HPDE6-E6E7 (cell line): ENCODE data around the gene CLECL1.
"Not testable (repeated sequence)": the region's sequence is repeated elsewhere in the genome, so short reads cannot be mapped to it uniquely, and the experiment has no call there.

Source experiments
- DNase-seq: peaks from one replicate; pipeline ENCODE4 v3.0.0; 2011; ENCODE audit warnings: missing footprints; ENCODE audit errors: extremely low spot score

Gene CLECL1

GRCh38 chr12:9751204-9752144 lies 18.6 kb upstream of the CLECL1 start:
- DNase-seq = peak; percentile 34

GRCh38 chr12:9750276-9751203 lies 17.6 kb upstream of the CLECL1 start:
- DNase-seq = peak; percentile 63

GRCh38 chr12:9749640-9750039 lies 16.7 kb upstream of the CLECL1 start:
- DNase-seq = no peak

- DNase-seq = no peak
These were observed 12.3 kb upstream of the CLECL1 start for GRCh38 chr12:9745199-9745598.

GRCh38 chr12:9742661-9743060 lies 9.8 kb upstream of the CLECL1 start:
- DNase-seq = no peak

- DNase-seq = no peak
These were observed 8.8 kb upstream of the CLECL1 start for GRCh38 chr12:9741726-9742125.

- no peak for DNase-seq
These were observed 7.3 kb upstream of the CLECL1 start for GRCh38 chr12:9740106-9740750.

- DNase-seq = not testable (repeated sequence)
These were observed 6.7 kb upstream of the CLECL1 start for GRCh38 chr12:9739404-9740105.

GRCh38 chr12:9738905-9739304 lies 6.0 kb upstream of the CLECL1 start:
- not testable (repeated sequence) for DNase-seq

GRCh38 chr12:9736936-9737705 lies 4.2 kb upstream of the CLECL1 start:
- no peak for DNase-seq

- no peak for DNase-seq
These were observed 2.7 kb upstream of the CLECL1 start for GRCh38 chr12:9735601-9736000.

- no peak for DNase-seq
These were observed 1.1 kb downstream of the CLECL1 start for GRCh38 chr12:9731797-9732196.

GRCh38 chr12:9731393-9731792 lies 1.5 kb downstream of the CLECL1 start:
- no peak for DNase-seq

GRCh38 chr12:9730591-9730990 lies 2.3 kb downstream of the CLECL1 start:
- no peak for DNase-seq

- no peak for DNase-seq
These were observed 2.9 kb downstream of the CLECL1 start for GRCh38 chr12:9730011-9730410.

GRCh38 chr12:9729082-9729481 lies 3.8 kb downstream of the CLECL1 start:
- DNase-seq = no peak

GRCh38 chr12:9727813-9728212 lies 5.1 kb downstream of the CLECL1 start:
- DNase-seq = no peak

GRCh38 chr12:9725213-9725870 lies 7.6 kb downstream of the CLECL1 start:
- DNase-seq = no peak

- DNase-seq = no peak
These were observed 8.9 kb downstream of the CLECL1 start for GRCh38 chr12:9724023-9724422.
